Osteoblast (primary cell): ENCODE measurements around the gene TMEM212. TPM values are rescaled to one million over a fixed set of nuclear protein-coding genes. Genes with fewer than 3 reads are reported as not detected.
A peak's percentile ranks its signal among the peaks of the same experiment; 100 is the strongest.

Experiments used
- DNase-seq: peaks from one replicate; pipeline ENCODE4 v3.0.0; 2011; ENCODE audit warnings: low spot score, mixed read lengths; ENCODE audit not compliant: insufficient read length; ENCODE audit errors: missing footprints
- H2AFZ ChIP-seq: 2 replicates; pipeline ENCODE4 v1.6.0; 2011; ENCODE audit warnings: mild to moderate bottlenecking, low read length
- H3K27ac ChIP-seq: 2 replicates; pipeline ENCODE4 v1.5.1; 2011; ENCODE audit warnings: mild to moderate bottlenecking, low read depth, low read length, moderate library complexity
- H3K27me3 ChIP-seq: 2 replicates; pipeline ENCODE4 v1.6.0; 2012; ENCODE audit warnings: mild to moderate bottlenecking, control low read depth, inconsistent platforms, low read length, moderate library complexity; ENCODE audit not compliant: insufficient read depth
- H3K36me3 ChIP-seq: 2 replicates; pipeline ENCODE4 v1.5.1; 2011; ENCODE audit warnings: mild to moderate bottlenecking, low read length, control low read depth, moderate library complexity; ENCODE audit not compliant: insufficient read depth
- H3K4me1 ChIP-seq: 2 replicates; pipeline ENCODE4 v1.5.1; 2011; ENCODE audit warnings: mild to moderate bottlenecking, low read length, control low read depth, moderate library complexity; ENCODE audit not compliant: insufficient read depth
- H3K4me2 ChIP-seq: 2 replicates; pipeline ENCODE4 v1.6.0; 2011; ENCODE audit warnings: mild to moderate bottlenecking, low read length; ENCODE audit not compliant: insufficient read depth
- H3K4me3 ChIP-seq: fragments of 200-600 bp; sonication (generic); 3 replicates; pipeline ENCODE4 v1.5.1; 2012; ENCODE audit warnings: mild to moderate bottlenecking, low read length, inconsistent platforms; ENCODE audit not compliant: insufficient read depth
- H3K79me2 ChIP-seq: 2 replicates; pipeline ENCODE4 v1.6.0; 2012; ENCODE audit warnings: mild to moderate bottlenecking, low read length, control low read depth, inconsistent platforms; ENCODE audit not compliant: insufficient read depth
- H3K9me3 ChIP-seq: 2 replicates; pipeline ENCODE4 v1.5.1; 2011; ENCODE audit warnings: low read depth, low read length, control low read depth
- H4K20me1 ChIP-seq: 2 replicates; pipeline ENCODE4 v1.6.0; 2012; ENCODE audit warnings: mild to moderate bottlenecking, low read length, control low read depth; ENCODE audit not compliant: insufficient read depth
- total RNA-seq: library from RNA; depleted of rRNA; stranded (reverse); fragments of >200 nt; gene quantifications from 2 replicates; pipeline ENCODE4 v1.2.3, GENCODE V29; 2012
- TF ChIP-seq, protein P1 (sequence below): IDR thresholded peaks from 2 replicates; pipeline ENCODE4 v1.5.1; 2011; ENCODE audit warnings: mild to moderate bottlenecking, low read depth, low read length, moderate library complexity; ENCODE audit errors: extremely low read depth

The TMEM212 gene
- total RNA-seq, 1 donor: not detected

DNA sequence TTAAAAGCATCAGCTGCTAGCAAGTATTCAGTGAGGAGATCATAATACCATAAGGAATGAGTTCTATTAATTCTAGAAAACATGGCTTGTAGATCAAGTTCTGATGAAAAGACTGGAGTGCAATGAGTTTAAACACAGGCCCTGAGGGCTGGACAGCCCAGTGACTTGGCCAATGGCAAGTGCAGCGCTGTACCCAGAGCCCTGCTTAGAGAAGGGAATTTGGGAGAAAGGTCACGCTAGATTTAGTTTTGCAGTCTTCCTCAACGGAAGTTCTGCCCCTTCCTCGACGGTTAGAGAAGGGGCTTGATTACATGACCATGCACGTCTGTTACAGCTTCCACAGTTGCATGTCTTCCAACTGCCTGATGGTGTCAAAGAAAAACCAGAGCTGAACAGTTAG is 4.0 kb downstream of the TMEM212 start:
- H2AFZ ChIP-seq: no peak overlapping the region
- H3K27me3 ChIP-seq: no peaks in the 10 kb centered on the region
- no peaks in the 10 kb centered on the region for H4K20me1 ChIP-seq
- no peaks in the 10 kb centered on the region for H3K79me2 ChIP-seq
- no peaks in the 10 kb centered on the region for H3K9me3 ChIP-seq
- no peak overlapping the region for H3K4me3 ChIP-seq
- peaks cover 27% of the 10 kb centered on the region for H3K4me1 ChIP-seq
- no peaks in the 10 kb centered on the region for H3K36me3 ChIP-seq
- no peak for DNase-seq
- H3K4me2 ChIP-seq: no peak overlapping the region
- TF ChIP-seq, protein P1, sequence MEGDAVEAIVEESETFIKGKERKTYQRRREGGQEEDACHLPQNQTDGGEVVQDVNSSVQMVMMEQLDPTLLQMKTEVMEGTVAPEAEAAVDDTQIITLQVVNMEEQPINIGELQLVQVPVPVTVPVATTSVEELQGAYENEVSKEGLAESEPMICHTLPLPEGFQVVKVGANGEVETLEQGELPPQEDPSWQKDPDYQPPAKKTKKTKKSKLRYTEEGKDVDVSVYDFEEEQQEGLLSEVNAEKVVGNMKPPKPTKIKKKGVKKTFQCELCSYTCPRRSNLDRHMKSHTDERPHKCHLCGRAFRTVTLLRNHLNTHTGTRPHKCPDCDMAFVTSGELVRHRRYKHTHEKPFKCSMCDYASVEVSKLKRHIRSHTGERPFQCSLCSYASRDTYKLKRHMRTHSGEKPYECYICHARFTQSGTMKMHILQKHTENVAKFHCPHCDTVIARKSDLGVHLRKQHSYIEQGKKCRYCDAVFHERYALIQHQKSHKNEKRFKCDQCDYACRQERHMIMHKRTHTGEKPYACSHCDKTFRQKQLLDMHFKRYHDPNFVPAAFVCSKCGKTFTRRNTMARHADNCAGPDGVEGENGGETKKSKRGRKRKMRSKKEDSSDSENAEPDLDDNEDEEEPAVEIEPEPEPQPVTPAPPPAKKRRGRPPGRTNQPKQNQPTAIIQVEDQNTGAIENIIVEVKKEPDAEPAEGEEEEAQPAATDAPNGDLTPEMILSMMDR: no peak
- peak overlapping the region; percentile 27 for H3K27ac ChIP-seq

- no peak overlapping the region for H3K4me2 ChIP-seq
- H3K79me2 ChIP-seq: no peaks in the 10 kb centered on the region
- H3K27me3 ChIP-seq: no peaks in the 10 kb centered on the region
- H3K36me3 ChIP-seq: no peaks in the 10 kb centered on the region
- no peak overlapping the region for H3K4me3 ChIP-seq
- no peak for DNase-seq
- H4K20me1 ChIP-seq: no peaks in the 10 kb centered on the region
- H3K27ac ChIP-seq: no peak overlapping the region
- TF ChIP-seq, protein P1: no peak
- no peaks in the 10 kb centered on the region for H3K9me3 ChIP-seq
- no peak overlapping the region for H2AFZ ChIP-seq
- peaks cover 27% of the 10 kb centered on the region for H3K4me1 ChIP-seq
Measured at GRCh38 chr3:171847595-171848259, 4.6 kb downstream of the TMEM212 start.

- H3K4me1 ChIP-seq: peaks cover 27% of the 10 kb centered on the region
- no peaks in the 10 kb centered on the region for H3K27me3 ChIP-seq
- no peak for DNase-seq
- no peaks in the 10 kb centered on the region for H3K36me3 ChIP-seq
- H3K79me2 ChIP-seq: no peaks in the 10 kb centered on the region
- peaks cover 2% of the 10 kb centered on the region for H3K9me3 ChIP-seq
- H3K4me3 ChIP-seq: no peak overlapping the region
- H3K27ac ChIP-seq: no peak overlapping the region
- TF ChIP-seq, protein P1: no peak
- H4K20me1 ChIP-seq: no peaks in the 10 kb centered on the region
- no peak overlapping the region for H3K4me2 ChIP-seq
- no peak overlapping the region for H2AFZ ChIP-seq
Measured at GRCh38 chr3:171849617-171850319, 6.6 kb downstream of the TMEM212 start.

DNA sequence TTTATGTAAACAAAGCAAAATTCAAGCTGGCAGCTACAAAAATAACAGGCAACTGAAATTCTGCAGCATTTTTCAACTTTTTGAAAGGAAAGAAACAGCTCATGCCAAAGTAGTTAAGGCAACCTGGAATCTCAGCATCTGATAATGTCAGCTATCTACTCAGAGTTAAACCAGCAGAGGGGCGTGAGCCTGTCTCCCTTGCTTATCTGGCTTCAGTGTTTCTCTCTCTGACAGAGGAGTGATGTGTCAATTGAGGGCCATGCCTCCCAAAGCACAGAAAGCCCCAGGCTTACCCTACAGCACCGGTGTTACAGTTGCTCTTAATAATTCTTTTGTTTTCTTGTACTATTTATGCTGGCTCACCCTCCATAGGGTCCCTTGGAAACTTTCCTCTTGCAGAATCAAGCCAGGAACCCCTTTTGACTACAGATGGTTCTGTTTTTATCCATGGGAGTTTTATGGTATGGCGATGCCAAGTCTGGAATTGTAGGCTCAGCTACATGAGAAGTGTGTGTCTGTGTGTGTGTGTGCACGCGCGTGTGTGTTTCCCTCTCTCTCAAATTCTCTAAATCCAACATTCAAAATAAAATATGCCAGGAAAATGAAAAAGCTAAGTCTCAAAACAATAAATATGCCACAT is 7.3 kb downstream of the TMEM212 start:
- DNase-seq: no peak
- H3K36me3 ChIP-seq: no peaks in the 10 kb centered on the region
- TF ChIP-seq, protein P1: no peak
- H3K9me3 ChIP-seq: peaks cover 2% of the 10 kb centered on the region
- H3K4me2 ChIP-seq: no peak overlapping the region
- H3K79me2 ChIP-seq: no peaks in the 10 kb centered on the region
- H3K4me1 ChIP-seq: peaks cover 27% of the 10 kb centered on the region
- no peak overlapping the region for H3K27ac ChIP-seq
- no peak overlapping the region for H2AFZ ChIP-seq
- H4K20me1 ChIP-seq: no peaks in the 10 kb centered on the region
- no peaks in the 10 kb centered on the region for H3K27me3 ChIP-seq
- no peak overlapping the region for H3K4me3 ChIP-seq
